IPS-18a (cell line): Measurements from ENCODE around the gene PLAC8L1.
"Not testable (repeated sequence)": the region's sequence is repeated elsewhere in the genome, so short reads cannot be mapped to it uniquely, and the experiment has no call there.

Source experiments
- H3K27ac ChIP-seq: one replicate; pipeline ENCODE4 v1.5.1; 2013; ENCODE audit warnings: low read length
- H3K27me3 ChIP-seq: one replicate; pipeline ENCODE4 v1.6.1; 2013; ENCODE audit warnings: mild to moderate bottlenecking, low read length; ENCODE audit not compliant: control insufficient read depth, insufficient read depth
- H3K36me3 ChIP-seq: one replicate; pipeline ENCODE4 v1.6.1; 2013; ENCODE audit warnings: low read depth, low read length; ENCODE audit not compliant: control insufficient read depth
- H3K4me1 ChIP-seq: one replicate; pipeline ENCODE4 v1.6.1; 2013; ENCODE audit warnings: low read depth, low read length; ENCODE audit not compliant: control insufficient read depth
- H3K4me3 ChIP-seq: one replicate; pipeline ENCODE4 v1.5.1; 2013; ENCODE audit warnings: low read length
- H3K9ac ChIP-seq: one replicate; pipeline ENCODE4 v1.6.1; 2013; ENCODE audit warnings: mild to moderate bottlenecking, low read length, moderate library complexity
- H3K9me3 ChIP-seq: one replicate; pipeline ENCODE4 v1.6.1; 2013; ENCODE audit warnings: low read depth, low read length; ENCODE audit not compliant: control insufficient read depth

PLAC8L1 gene, protein sequence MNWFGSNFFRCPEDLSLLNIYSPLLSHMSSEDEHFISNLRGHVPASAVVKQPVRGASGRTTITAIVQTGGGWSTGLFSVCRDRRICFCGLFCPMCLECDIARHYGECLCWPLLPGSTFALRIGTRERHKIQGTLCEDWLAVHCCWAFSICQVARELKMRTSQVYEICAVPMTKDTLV

DNA sequence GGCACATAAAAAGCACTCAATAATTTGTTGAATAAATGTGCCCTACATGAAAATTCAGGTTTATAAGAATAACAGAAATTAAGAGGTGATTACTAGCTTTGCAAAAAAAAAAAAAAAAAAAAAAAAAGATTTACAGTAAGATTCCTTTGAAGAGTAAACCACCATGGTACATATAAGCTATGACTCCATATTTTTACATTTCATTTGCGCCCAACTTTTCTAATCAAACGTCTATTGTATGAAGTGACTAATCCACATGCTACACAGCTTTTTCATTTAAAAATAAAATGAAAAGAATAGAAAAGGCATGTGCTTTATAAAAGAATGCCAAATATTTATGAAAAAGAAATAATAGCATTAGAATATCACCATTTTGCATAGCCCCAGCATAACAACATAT lies at the start of gene PLAC8L1:
Gene PLAC8L1 (minus strand): TSS at position 101 of the 400 bp plus-strand sequence. CDS start 1,266 bp downstream, outside the sequence.
- no peaks in the 10 kb centered on the region for H3K27me3 ChIP-seq
- H3K4me3 ChIP-seq: no peak within 1 kb of the TSS
- H3K27ac ChIP-seq: no peak within 1 kb of the TSS

DNA sequence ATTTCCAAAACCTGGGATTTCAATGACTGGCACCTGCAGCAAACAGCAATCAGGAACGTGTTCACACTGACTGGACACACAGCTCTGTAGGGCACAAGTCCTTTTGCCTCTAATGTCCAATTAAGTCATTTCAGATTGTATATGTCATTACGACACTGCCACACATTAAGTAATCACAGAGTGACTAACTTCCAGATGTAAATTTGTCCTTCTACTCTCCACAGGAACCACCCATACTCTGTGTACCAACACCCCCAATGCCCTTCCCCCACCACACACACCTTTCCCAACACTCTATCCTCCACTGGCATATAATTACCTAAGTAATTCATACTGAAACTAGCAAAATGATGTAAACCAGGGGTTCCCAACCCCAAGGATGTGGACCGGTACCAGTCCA lies 46.6 kb upstream of the PLAC8L1 start:
- no peaks in the 10 kb centered on the region for H3K9me3 ChIP-seq
- H3K9ac ChIP-seq: no peak overlapping the region
- H3K27me3 ChIP-seq: no peaks in the 10 kb centered on the region
- no peak overlapping the region for H3K4me3 ChIP-seq
- peaks cover 91% of the 10 kb centered on the region for H3K36me3 ChIP-seq
- no peak overlapping the region for H3K27ac ChIP-seq
- H3K4me1 ChIP-seq: no peaks in the 10 kb centered on the region

More for the DNA sequence above, at the start of gene PLAC8L1:
- no peak within 1 kb of the TSS for H3K9ac ChIP-seq
- no peaks in the 10 kb centered on the region for H3K9me3 ChIP-seq
- H3K36me3 ChIP-seq: no peaks in the 10 kb centered on the region
- peaks cover 8% of the 10 kb centered on the region for H3K4me1 ChIP-seq

DNA sequence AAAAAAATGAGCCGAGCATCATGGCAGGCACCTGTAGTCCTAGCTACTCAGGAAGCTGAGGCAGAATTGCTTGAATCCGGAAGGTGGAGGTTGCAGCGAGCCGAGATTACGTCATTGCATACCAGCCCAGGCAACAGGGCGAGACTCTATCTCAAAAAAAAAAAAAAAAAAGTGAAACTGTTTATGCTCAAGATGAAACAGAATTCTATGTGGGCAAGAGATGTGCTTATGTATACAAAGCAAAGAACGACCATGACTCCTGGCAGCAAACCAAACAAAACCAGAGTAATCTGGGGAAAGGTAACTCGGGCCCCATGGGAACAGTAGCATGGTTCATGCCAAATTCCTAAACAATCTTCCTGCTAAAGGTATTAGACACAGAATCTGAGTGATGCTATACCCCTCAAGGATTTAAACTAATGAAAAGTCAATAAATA lies 32.6 kb upstream of the PLAC8L1 start:
- Histone ChIP-seq H3K36me3 (peaks cover 90% of the 10 kb centered on the region), H3K4me1 (no peaks in the 10 kb centered on the region), H3K27me3 (no peaks in the 10 kb centered on the region), H3K9me3 (no peaks in the 10 kb centered on the region), H3K4me3 (no peak overlapping the region), H3K27ac (no peak overlapping the region), H3K9ac (no peak overlapping the region)

DNA sequence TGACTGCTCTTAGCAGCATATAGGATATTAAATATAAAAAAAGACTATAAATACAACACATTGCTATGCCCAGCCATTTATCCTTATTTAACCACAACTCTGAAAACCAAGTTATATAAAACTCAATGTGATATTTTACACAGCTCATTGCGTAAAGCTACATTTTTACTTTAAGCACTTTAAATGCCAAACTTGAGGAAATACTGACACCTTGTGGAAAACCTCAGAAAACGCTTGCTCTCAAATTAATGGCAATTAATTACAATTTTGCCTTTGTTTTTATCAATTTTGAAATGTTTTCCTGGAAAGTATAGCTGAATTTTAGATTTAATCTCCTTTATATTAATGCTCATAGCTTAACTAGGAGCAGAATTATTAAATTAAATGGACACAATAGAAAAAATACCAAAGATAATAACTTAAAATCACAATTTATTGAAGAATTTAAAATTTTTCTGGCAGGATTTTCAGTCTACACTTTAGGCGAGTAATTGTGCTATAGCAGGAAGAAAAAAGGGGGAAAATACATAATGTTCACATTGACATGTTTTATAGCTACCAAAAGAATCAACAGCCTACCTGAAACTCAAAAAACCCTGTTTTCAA lies 25.2 kb upstream of the PLAC8L1 start:
- Histone ChIP-seq H3K27ac (no peak overlapping the region), H3K4me1 (no peaks in the 10 kb centered on the region), H3K9me3 (no peaks in the 10 kb centered on the region), H3K4me3 (no peak overlapping the region), H3K9ac (no peak overlapping the region), H3K36me3 (peaks cover 96% of the 10 kb centered on the region), H3K27me3 (no peaks in the 10 kb centered on the region)

DNA sequence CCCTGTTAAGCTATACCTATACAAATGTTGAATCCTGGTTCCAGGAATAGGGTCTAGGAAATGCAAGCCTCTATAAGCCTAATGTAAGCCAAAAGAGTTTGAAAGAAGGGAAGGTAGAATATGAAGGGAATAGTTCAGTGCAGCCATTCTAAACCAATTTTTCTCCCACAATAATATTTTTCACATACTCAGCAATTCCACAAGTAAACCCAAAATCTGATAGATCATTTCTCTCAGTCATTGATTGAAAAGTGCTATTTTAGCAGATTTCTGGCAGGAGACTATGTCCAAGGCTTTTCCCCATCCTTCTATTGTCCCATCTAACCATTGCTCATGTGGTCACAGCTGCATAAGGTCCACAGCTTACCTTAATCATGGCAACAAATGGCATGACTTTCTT lies 20.7 kb upstream of the PLAC8L1 start:
- Histone ChIP-seq H3K4me3 (no peak overlapping the region), H3K27me3 (no peaks in the 10 kb centered on the region), H3K9me3 (no peaks in the 10 kb centered on the region), H3K4me1 (no peaks in the 10 kb centered on the region), H3K9ac (no peak overlapping the region), H3K27ac (no peak overlapping the region), H3K36me3 (peaks cover 99% of the 10 kb centered on the region)

DNA sequence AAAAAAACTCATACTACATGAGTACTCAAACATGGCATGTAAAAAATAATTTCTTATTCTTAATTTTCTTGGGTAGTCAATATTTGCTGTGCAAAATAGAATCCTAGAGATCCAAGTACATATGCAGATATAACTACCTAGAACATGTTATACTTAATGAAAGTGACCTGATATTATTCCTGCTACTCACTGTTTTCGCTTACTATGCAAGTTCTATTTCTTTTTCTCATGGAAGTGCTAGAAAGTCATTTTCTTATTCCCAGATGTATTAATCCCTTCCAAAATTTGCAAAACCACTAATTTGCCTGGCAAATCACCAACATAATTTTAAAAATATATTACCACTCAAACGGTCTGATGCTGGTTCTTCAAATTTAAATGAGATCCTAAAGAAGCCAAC lies 19.2 kb upstream of the PLAC8L1 start:
- H3K36me3 ChIP-seq: peaks cover 99% of the 10 kb centered on the region
- H3K9ac ChIP-seq: no peak overlapping the region
- H3K9me3 ChIP-seq: no peaks in the 10 kb centered on the region
- H3K27me3 ChIP-seq: no peaks in the 10 kb centered on the region
- H3K27ac ChIP-seq: no peak overlapping the region
- H3K4me3 ChIP-seq: no peak overlapping the region
- no peaks in the 10 kb centered on the region for H3K4me1 ChIP-seq

DNA sequence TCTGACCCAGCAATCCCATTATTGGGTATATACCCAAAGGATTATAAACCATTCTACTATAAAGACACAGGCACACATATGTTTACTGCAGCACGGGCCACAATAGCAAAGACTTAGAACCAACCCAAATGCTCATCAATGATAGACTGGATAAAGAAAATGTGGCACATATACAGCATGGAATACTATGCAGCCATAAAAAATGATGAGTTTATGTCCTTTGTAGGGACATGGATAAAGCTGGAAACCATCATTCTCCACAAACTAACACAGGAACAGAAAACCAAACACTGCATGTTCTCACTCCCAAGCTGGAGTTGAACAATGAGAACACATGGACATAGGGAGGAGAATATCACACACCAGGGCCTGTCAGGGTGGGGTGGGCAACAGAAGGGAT lies 16.1 kb upstream of the PLAC8L1 start:
- H3K4me3 ChIP-seq, H3K9me3 ChIP-seq, H3K4me1 ChIP-seq, H3K9ac ChIP-seq, H3K27me3 ChIP-seq, H3K27ac ChIP-seq: not testable (repeated sequence)
- peaks cover 98% of the 10 kb centered on the region for H3K36me3 ChIP-seq

DNA sequence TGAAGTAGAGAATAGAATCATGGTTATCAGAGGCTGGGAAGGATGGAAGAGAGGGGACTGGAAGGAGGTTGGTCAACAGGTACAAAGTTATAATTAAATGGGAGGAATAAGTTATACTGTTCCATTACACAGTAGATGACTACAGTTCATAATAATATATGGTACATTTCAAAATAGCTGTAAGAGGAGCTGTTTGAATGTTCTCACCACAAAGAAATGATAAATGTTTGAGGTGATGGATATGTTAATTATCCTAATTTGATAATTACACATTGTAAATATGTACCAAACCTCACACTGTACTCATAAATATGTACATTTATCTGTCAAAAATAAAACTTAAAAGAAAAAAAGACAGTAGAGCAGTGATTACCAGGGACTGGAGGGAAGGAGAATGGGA lies 12.9 kb upstream of the PLAC8L1 start:
- H3K36me3 ChIP-seq: peaks cover 88% of the 10 kb centered on the region
- no peak overlapping the region for H3K27ac ChIP-seq
- H3K27me3 ChIP-seq: no peaks in the 10 kb centered on the region

DNA sequence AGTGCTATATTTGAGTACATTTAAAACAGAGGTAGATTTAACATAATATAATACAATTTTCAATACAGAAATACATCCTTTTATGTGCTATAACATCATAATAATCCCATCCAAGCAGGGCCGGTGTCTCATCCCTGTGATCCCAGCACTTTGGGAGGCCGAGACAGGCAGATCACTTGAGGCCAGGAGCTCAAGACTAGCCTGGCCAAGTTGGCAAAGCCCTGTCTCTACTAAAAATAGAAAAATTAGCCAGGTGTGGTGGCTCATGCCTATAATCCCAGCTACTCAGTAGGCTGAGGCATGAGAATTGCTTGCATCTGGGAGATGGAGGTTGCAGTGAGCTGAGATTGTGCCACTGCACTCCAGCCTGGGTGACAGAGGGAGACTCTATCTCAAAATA lies 11.8 kb upstream of the PLAC8L1 start:
- not testable (repeated sequence) for H3K9ac ChIP-seq, H3K27ac ChIP-seq, H3K9me3 ChIP-seq, H3K4me1 ChIP-seq, H3K4me3 ChIP-seq, H3K27me3 ChIP-seq
- H3K36me3 ChIP-seq: peaks cover 88% of the 10 kb centered on the region

More for the DNA sequence above, 12.9 kb upstream of the PLAC8L1 start:
- Histone ChIP-seq H3K9me3 (no peaks in the 10 kb centered on the region), H3K9ac (no peak overlapping the region), H3K4me1 (no peaks in the 10 kb centered on the region), H3K4me3 (no peak overlapping the region)

DNA sequence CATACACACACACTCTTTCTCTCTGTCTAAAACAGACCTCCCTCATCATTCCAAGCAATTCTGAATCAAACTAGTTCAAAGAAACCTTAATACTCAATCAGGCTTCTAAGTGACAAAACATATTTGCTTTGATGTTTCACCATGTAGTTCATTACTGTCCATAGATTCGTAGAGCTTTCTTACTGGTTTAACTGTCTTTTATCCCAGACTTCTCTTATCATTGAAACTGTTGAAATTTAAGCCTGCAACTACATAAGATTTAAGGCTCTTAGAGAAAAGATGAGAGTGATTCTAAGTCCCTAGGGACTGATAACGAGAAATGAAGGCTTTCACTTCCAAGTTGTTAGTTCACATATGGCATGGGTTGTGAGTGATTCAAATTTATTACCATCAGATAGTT lies 11.0 kb upstream of the PLAC8L1 start:
- no peak overlapping the region for H3K9ac ChIP-seq
- no peaks in the 10 kb centered on the region for H3K9me3 ChIP-seq
- H3K36me3 ChIP-seq: peaks cover 84% of the 10 kb centered on the region
- H3K27ac ChIP-seq: no peak overlapping the region
- no peaks in the 10 kb centered on the region for H3K27me3 ChIP-seq
- no peak overlapping the region for H3K4me3 ChIP-seq
- no peaks in the 10 kb centered on the region for H3K4me1 ChIP-seq

DNA sequence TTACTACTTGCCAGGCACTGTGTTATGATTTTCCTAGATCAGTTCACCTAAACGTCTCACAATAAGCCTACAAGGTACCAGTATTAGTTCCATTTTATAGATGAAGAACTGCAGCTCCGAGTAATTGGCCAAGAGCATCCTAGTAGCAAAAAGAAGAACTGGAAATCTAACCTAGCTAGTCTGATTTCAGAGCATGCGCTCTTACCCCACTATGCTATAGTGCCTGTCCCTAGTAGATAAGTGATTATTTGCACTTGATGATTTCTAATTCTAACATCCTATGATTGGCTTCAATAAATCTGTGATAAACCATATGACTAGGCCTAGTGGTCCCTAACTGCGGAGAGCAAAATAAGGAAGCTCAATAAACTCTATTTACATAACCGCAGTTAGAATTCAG lies 7.1 kb upstream of the PLAC8L1 start:
- H3K36me3 ChIP-seq: peaks cover 45% of the 10 kb centered on the region

DNA sequence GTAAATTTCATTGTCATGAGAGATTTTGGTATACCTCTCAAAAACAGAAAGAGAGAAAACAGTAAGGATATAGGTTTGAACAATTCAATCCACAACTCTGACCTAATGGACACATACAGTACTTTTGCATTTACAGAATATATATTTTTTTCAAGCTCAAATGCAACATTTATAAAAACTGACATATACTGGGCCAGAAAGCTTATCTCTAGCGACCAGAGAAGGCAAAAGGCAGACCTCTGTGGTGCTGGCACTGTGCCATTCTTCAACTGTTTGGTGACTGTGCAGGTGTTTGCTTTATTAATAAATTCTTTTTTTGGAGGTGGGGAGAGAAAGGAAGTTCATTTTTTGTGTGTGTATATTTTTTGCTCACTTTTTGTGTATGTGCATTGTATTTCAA lies 6.0 kb upstream of the PLAC8L1 start:
- H3K9ac ChIP-seq: no peak overlapping the region
- H3K4me1 ChIP-seq: no peaks in the 10 kb centered on the region
- H3K4me3 ChIP-seq: no peak overlapping the region
- H3K27me3 ChIP-seq: no peaks in the 10 kb centered on the region
- H3K9me3 ChIP-seq: no peaks in the 10 kb centered on the region
- no peak overlapping the region for H3K27ac ChIP-seq
- H3K36me3 ChIP-seq: peaks cover 35% of the 10 kb centered on the region

More for the DNA sequence above, 7.1 kb upstream of the PLAC8L1 start:
- Histone ChIP-seq H3K9me3 (no peaks in the 10 kb centered on the region), H3K27ac (no peak overlapping the region), H3K27me3 (no peaks in the 10 kb centered on the region), H3K4me1 (no peaks in the 10 kb centered on the region), H3K4me3 (no peak overlapping the region), H3K9ac (no peak overlapping the region)
